ENCODE data around the gene PTCD2.
A peak's percentile ranks its signal among the peaks of the same experiment; 100 is the strongest.

Gene PTCD2

GRCh38 chr5:72319976-72320752, at the start of gene PTCD2, which contains the start of gene MRPS27:
PTCD2 (plus strand) TSS chr5:72320373; CDS start chr5:72320383, 10 bp downstream.
MRPS27 (minus strand) TSS chr5:72320240; CDS start chr5:72320221, 19 bp downstream.
- DNase-seq (ENCODE audit: low spot score) = peak; percentile 97

GRCh38 chr5:72271702-72272101, 48.5 kb upstream of the PTCD2 start:
- no peak for DNase-seq (ENCODE audit: low spot score)

- DNase-seq (ENCODE audit: low spot score) = no peak
Measured at GRCh38 chr5:72272398-72272797, 47.8 kb upstream of the PTCD2 start.

GRCh38 chr5:72273547-72273946, 46.6 kb upstream of the PTCD2 start:
- no peak for DNase-seq (ENCODE audit: low spot score)

- no peak for DNase-seq (ENCODE audit: low spot score)
Measured at GRCh38 chr5:72276219-72276752, 43.9 kb upstream of the PTCD2 start.

- DNase-seq (ENCODE audit: low spot score) = peak; percentile 41
Measured at GRCh38 chr5:72280581-72281069, 39.5 kb upstream of the PTCD2 start.

GRCh38 chr5:72281430-72281763, 38.8 kb upstream of the PTCD2 start:
- DNase-seq (ENCODE audit: low spot score) = no peak

- peak; percentile 66 for DNase-seq (ENCODE audit: low spot score)
Measured at GRCh38 chr5:72281764-72282499, 38.2 kb upstream of the PTCD2 start.

GRCh38 chr5:72282878-72283277, 37.3 kb upstream of the PTCD2 start:
- peak; percentile 33 for DNase-seq (ENCODE audit: low spot score)

- no peak for DNase-seq (ENCODE audit: low spot score)
Measured at GRCh38 chr5:72283358-72283757, 36.8 kb upstream of the PTCD2 start.

GRCh38 chr5:72284559-72285423, 35.4 kb upstream of the PTCD2 start:
- no peak for DNase-seq (ENCODE audit: low spot score)

GRCh38 chr5:72285424-72285821, 34.8 kb upstream of the PTCD2 start:
- DNase-seq (ENCODE audit: low spot score) = no peak

- DNase-seq (ENCODE audit: low spot score) = no peak
Measured at GRCh38 chr5:72286798-72287197, 33.4 kb upstream of the PTCD2 start.

- no peak for DNase-seq (ENCODE audit: low spot score)
Measured at GRCh38 chr5:72288924-72289323, 31.2 kb upstream of the PTCD2 start.

- no peak for DNase-seq (ENCODE audit: low spot score)
Measured at GRCh38 chr5:72290356-72291133, 29.6 kb upstream of the PTCD2 start.

- DNase-seq (ENCODE audit: low spot score) = no peak
Measured at GRCh38 chr5:72291601-72292000, 28.6 kb upstream of the PTCD2 start.

GRCh38 chr5:72292411-72292810, 27.8 kb upstream of the PTCD2 start:
- DNase-seq (ENCODE audit: low spot score) = no peak

- no peak for DNase-seq (ENCODE audit: low spot score)
Measured at GRCh38 chr5:72293495-72294055, 26.6 kb upstream of the PTCD2 start.

GRCh38 chr5:72294473-72294872, 25.7 kb upstream of the PTCD2 start:
- DNase-seq (ENCODE audit: low spot score) = no peak

GRCh38 chr5:72295539-72295938, 24.6 kb upstream of the PTCD2 start:
- DNase-seq (ENCODE audit: low spot score) = no peak

GRCh38 chr5:72296256-72296655, 23.9 kb upstream of the PTCD2 start:
- DNase-seq (ENCODE audit: low spot score) = no peak

Data from hepatic stellate cell (primary cell).